IMR-90 (cell line): ENCODE measurements around the gene DMAP1. TPM values are rescaled to one million over a fixed set of nuclear protein-coding genes. Genes with fewer than 3 reads are reported as not detected.

ENCODE experiments used
- ATAC-seq: fragments of 200-7000 bp; cut with Tn5 transposase; 2 replicates; pipeline ENCODE4 v1.9.1; 2020; ENCODE audit warnings: low read depth, mild to moderate bottlenecking, moderate library complexity
- BruUV-seq: library from RNA; stranded (reverse); fragments of 400-500 nt; replicated peaks from 2 replicates; lab custom pipeline; 2021; lab: Mats Ljungman, UMichigan
- CTCF ChIA-PET: fragments of 300-600 bp; formaldehyde crosslinking; extraction: SDS; loops from one replicate; lab custom pipeline; 2021; ENCODE audit warnings: antibody characterized with exemption; lab: Yijun Ruan, JAX
- POLR2A ChIA-PET: fragments of 300-600 bp; sonication (Branson Sonifier 250); formaldehyde crosslinking; loops from one replicate; lab custom pipeline; 2022; ENCODE audit warnings: antibody characterized with exemption; ENCODE audit not compliant: unreplicated experiment; lab: Charles Lee
- DNase-seq: peaks from one replicate; pipeline ENCODE4 v3.0.0; 2013
- H2AFZ ChIP-seq: replicated peaks from 2 replicates; pipeline ENCODE3; 2013; ENCODE audit warnings: low read length, mild to moderate bottlenecking; ENCODE audit not compliant: poor library complexity
- H2AK5ac ChIP-seq: 2 replicates; pipeline ENCODE4 v1.6.1; 2013; ENCODE audit warnings: low read depth, low read length, inconsistent platforms
- H2AK9ac ChIP-seq: replicated peaks from 2 replicates; pipeline ENCODE3; 2013; ENCODE audit warnings: mild to moderate bottlenecking, low read depth, low read length, moderate library complexity; ENCODE audit not compliant: poor library complexity
- H2BK120ac ChIP-seq: 2 replicates; pipeline ENCODE4 v1.6.1; 2013; ENCODE audit warnings: low read depth, low read length, inconsistent platforms
- H2BK15ac ChIP-seq: 3 replicates; pipeline ENCODE4 v1.6.1; 2013; ENCODE audit warnings: low read depth, low read length, inconsistent platforms
- H2BK20ac ChIP-seq: 2 replicates; pipeline ENCODE4 v1.6.1; 2013; ENCODE audit warnings: low read depth, mild to moderate bottlenecking, inconsistent platforms, low read length, moderate library complexity
- H2BK5ac ChIP-seq: 2 replicates; pipeline ENCODE4 v1.6.1; 2013; ENCODE audit warnings: mild to moderate bottlenecking, low read depth, low read length, inconsistent platforms; ENCODE audit not compliant: poor library complexity, severe bottlenecking
- H3K14ac ChIP-seq: replicated peaks from 2 replicates; pipeline ENCODE4 v1.6.1; 2013; ENCODE audit warnings: low read depth, low read length, inconsistent platforms
- H3K18ac ChIP-seq: 2 replicates; pipeline ENCODE4 v1.6.1; 2013; ENCODE audit warnings: low read depth, low read length, control low read depth
- H3K23ac ChIP-seq: 2 replicates; pipeline ENCODE4 v1.6.1; 2013; ENCODE audit warnings: low read depth, low read length, inconsistent platforms
- H3K27ac ChIP-seq: 2 replicates; pipeline ENCODE4 v1.5.1; 2013; ENCODE audit warnings: mild to moderate bottlenecking, control low read depth, low read length; ENCODE audit not compliant: insufficient read depth
- H3K27me3 ChIP-seq: 2 replicates; pipeline ENCODE4 v1.6.1; 2013; ENCODE audit warnings: low read length; ENCODE audit not compliant: control insufficient read depth, insufficient read depth
- H3K36me3 ChIP-seq: 2 replicates; pipeline ENCODE4 v1.6.1; 2013; ENCODE audit warnings: low read length, mixed read lengths; ENCODE audit not compliant: control insufficient read depth, insufficient read depth
- H3K4ac ChIP-seq: 2 replicates; pipeline ENCODE4 v1.6.1; 2013; ENCODE audit warnings: low read depth, low read length, inconsistent platforms
- H3K4me1 ChIP-seq: 2 replicates; pipeline ENCODE4 v1.6.1; 2013; ENCODE audit warnings: low read length, mixed read lengths; ENCODE audit not compliant: control insufficient read depth, insufficient read depth
- H3K4me2 ChIP-seq: 2 replicates; pipeline ENCODE4 v1.6.1; 2013; ENCODE audit warnings: low read depth, mild to moderate bottlenecking, control low read depth, low read length, moderate library complexity
- H3K4me3 ChIP-seq: 2 replicates; pipeline ENCODE4 v1.5.1; 2013; ENCODE audit warnings: low read depth, mild to moderate bottlenecking, control low read depth, low read length, moderate library complexity; ENCODE audit not compliant: insufficient read depth
- H3K56ac ChIP-seq: 2 replicates; pipeline ENCODE4 v1.6.1; 2013; ENCODE audit warnings: low read length, inconsistent platforms; ENCODE audit not compliant: insufficient read depth; ENCODE audit errors: extremely low read depth
- H3K79me1 ChIP-seq, 2 experiments: 2 replicates each; pipeline ENCODE4 v1.6.1; 2013; ENCODE audit warnings: low read length in 2 of 2, inconsistent platforms in 1 of 2, low read depth in 1 of 2
- H3K9ac ChIP-seq: 2 replicates; pipeline ENCODE4 v1.6.1; 2013; ENCODE audit warnings: low read depth, low read length, control low read depth
- H3K9me1 ChIP-seq: 2 replicates; pipeline ENCODE4 v1.6.1; 2013; ENCODE audit warnings: low read length, inconsistent platforms; ENCODE audit not compliant: insufficient read depth
- H3K9me3 ChIP-seq: 2 replicates; pipeline ENCODE4 v1.6.1; 2013; ENCODE audit warnings: low read length; ENCODE audit not compliant: control insufficient read depth, insufficient read depth
- H4K20me1 ChIP-seq: 2 replicates; pipeline ENCODE4 v1.6.1; 2013; ENCODE audit warnings: low read length, inconsistent platforms; ENCODE audit not compliant: insufficient read depth
- H4K5ac ChIP-seq: 2 replicates; pipeline ENCODE4 v1.6.1; 2013; ENCODE audit warnings: mild to moderate bottlenecking, low read depth, low read length, control low read depth
- H4K8ac ChIP-seq, 2 experiments: 2 replicates each; pipeline ENCODE4 v1.6.1; 2013; ENCODE audit warnings: low read depth in 2 of 2, low read length in 2 of 2, control low read depth in 1 of 2, inconsistent platforms in 1 of 2
- H4K91ac ChIP-seq: 2 replicates; pipeline ENCODE4 v1.6.1; 2013; ENCODE audit warnings: low read depth, low read length, inconsistent platforms; ENCODE audit not compliant: insufficient read depth
- BHLHE40 ChIP-seq: fragments of 150-350 bp; IDR thresholded peaks from 2 replicates; pipeline ENCODE4 v1.6.1; 2016; ENCODE audit warnings: mild to moderate bottlenecking, low read depth, low read length
- CHD1 ChIP-seq: IDR thresholded peaks from 2 replicates; pipeline ENCODE4 v1.6.1; 2012; ENCODE audit warnings: low read depth, low read length, improper control_type of control experiment
- FOS ChIP-seq: fragments of 150-350 bp; IDR thresholded peaks from 2 replicates; pipeline ENCODE4 v1.6.1; 2016; ENCODE audit warnings: low read depth, low read length
- MAFK ChIP-seq: IDR thresholded peaks from 2 replicates; pipeline ENCODE4 v1.6.1; 2012; ENCODE audit warnings: low read depth, low read length, improper control_type of control experiment
- MAZ ChIP-seq: IDR thresholded peaks from 2 replicates; pipeline ENCODE4 v1.6.1; 2012; ENCODE audit warnings: low read depth, mild to moderate bottlenecking, low read length, improper control_type of control experiment, moderate library complexity, borderline replicate concordance
- RAD21 ChIP-seq: IDR thresholded peaks from 2 replicates; pipeline ENCODE4 v1.6.1; 2012; ENCODE audit warnings: low read length, improper control_type of control experiment
- RFX5 ChIP-seq: IDR thresholded peaks from 2 replicates; pipeline ENCODE4 v1.8.0; 2012; ENCODE audit warnings: low read depth, mild to moderate bottlenecking, low read length, moderate library complexity
- SMC3 ChIP-seq: fragments of 150-350 bp; IDR thresholded peaks from 2 replicates; pipeline ENCODE4 v1.6.1; 2016; ENCODE audit warnings: low read depth, mild to moderate bottlenecking, antibody characterized with exemption, low read length, moderate library complexity
- WGBS, 2 experiments: methylation state at CpG; one replicate each; pipeline versions ENCODE4 v1.1.5 to v1.1.7; 2013; ENCODE audit warnings: missing lambda C conversion rate in 2 of 2; ENCODE audit not compliant: insufficient read length in 1 of 2; ENCODE audit errors: extremely low coverage in 2 of 2; 5-methylcytosine and 5-hydroxymethylcytosine counted together
- dilution Hi-C: fragments of 300-500 bp; cut with HindIII; formaldehyde crosslinking; loops from one replicate; pipeline ENCODE4 v1.14.3; 2018; ENCODE audit warnings: low sequenced_read_pairs; ENCODE audit not compliant: unreplicated experiment
- in situ Hi-C: fragments of 300-500 bp; cut with MboI; formaldehyde crosslinking; loops from 3 replicates; pipeline ENCODE4 v1.14.3; 2019; ENCODE audit warnings: low sequenced_read_pairs, inconsistent platforms, mixed read lengths
- intact Hi-C: fragments of 100-400 bp; cut with micrococcal nuclease; formaldehyde crosslinking; loops from 2 replicates; pipeline ENCODE4 v1.10.0; 2022
- polyA plus RNA-seq, 3 experiments: library from polyadenylated mRNA; depleted of rRNA; stranded (reverse); fragments of >200 nt; gene quantifications; 2 replicates each; pipeline ENCODE4 v1.2.3, GENCODE V29; 2012; ENCODE audit warnings: low replicate concordance in 1 of 3
- total RNA-seq: library from RNA; depleted of rRNA; stranded (reverse); fragments of >200 nt; gene quantifications from 2 replicates; pipeline ENCODE4 v1.2.3, GENCODE V29; 2012
- TF ChIP-seq, protein P1 (sequence below): fragments of 150-350 bp; IDR thresholded peaks from 2 replicates; pipeline ENCODE4 v1.6.1; 2017; ENCODE audit warnings: mild to moderate bottlenecking, antibody characterized with exemption, low read length, low read depth
- TF ChIP-seq, protein P2 (sequence below): fragments of 150-350 bp; IDR thresholded peaks from 2 replicates; pipeline ENCODE4 v1.6.1; 2016; ENCODE audit warnings: low read depth, mild to moderate bottlenecking, low read length, moderate library complexity, borderline replicate concordance
- TF ChIP-seq, protein P3 (sequence below): conservative IDR thresholded peaks from 2 replicates; pipeline ENCODE4 v1.5.1; 2012; ENCODE audit warnings: mild to moderate bottlenecking, low read depth, low read length, improper control_type of control experiment

Gene DMAP1
- total and polyA plus RNA-seq, 2 of the 4 experiments (the other 2 are of a cell fraction) = 22.2 to 34.3 TPM

DNA sequence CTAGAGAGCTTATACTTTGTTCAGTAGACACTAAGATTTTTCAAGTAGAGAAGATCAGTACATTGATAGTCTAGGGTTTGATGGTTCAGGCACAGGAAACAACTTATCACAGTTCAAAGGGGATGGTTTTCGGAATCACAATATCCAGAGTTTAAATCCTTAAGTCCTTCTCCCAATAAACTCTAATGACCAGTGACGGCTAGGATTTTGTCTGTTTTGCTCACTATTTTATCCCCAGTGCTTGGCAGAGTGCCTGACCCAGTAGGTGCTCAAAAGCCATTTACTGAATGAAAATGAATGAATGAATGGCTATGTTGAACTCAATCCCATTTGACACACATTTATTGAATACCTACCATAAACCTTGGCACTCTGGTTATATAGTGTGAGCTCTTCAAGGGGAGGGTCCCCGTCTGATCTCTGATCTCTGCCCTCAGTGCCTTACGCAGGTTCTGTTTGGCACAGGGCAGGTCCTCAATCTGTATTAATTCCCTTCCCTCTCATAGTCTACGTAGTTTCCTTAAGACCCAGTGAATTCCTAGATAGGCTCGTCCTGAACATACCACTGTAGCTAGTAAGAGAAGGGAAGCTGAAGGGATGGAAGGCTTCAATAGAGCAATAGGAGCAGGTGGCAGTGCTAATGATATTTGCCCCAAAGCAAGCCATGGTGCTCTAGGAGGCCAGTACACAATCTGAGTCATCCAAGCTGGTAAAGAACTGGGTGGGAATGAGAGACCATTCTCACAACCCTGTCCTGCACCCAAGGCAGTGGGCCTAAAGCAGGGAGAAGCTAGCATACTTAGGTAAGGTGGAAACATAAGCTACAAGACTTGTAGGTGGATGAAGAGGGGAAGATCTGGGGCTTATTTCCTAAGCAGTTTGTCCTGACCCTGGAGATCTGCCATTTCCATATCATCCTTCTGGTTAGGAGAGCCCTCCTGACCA, 53.4 kb downstream of the DMAP1 start (continued):
- TF ChIP-seq CHD1 (no peak), SMC3 (no peak)

DNA sequence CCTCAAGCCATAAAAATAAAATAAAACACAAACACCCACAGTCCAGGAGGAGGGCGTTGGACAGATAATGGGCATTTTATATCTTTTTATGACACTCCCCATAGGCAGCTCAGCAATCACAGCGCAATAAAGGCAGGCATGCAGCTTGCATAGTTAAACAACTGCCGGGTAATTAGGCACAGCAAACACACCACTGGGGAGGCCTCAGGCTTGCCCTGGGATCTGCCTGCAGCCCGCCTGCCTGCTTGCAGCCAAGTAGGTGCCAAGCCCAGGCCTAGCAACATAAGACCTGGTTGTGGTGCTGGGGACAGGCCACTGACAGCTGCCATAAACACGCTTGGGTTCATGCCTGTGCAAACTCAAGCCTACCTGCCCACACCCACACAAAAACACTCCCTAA, 54.2 kb downstream of the DMAP1 start:
- CTCF ChIA-PET = interaction anchor here (0.6 to 1.6 kb wide), 2 partner anchors 14 to 1304 kb away, joined by 3 to 4 read pairs; no protein-coding TSS in a partner anchor
- no peak for TF ChIP-seq FOS
- TF ChIP-seq SMC3 = no peak
- no peak for TF ChIP-seq BHLHE40
- no peak for TF ChIP-seq CHD1
- TF ChIP-seq, protein P1, sequence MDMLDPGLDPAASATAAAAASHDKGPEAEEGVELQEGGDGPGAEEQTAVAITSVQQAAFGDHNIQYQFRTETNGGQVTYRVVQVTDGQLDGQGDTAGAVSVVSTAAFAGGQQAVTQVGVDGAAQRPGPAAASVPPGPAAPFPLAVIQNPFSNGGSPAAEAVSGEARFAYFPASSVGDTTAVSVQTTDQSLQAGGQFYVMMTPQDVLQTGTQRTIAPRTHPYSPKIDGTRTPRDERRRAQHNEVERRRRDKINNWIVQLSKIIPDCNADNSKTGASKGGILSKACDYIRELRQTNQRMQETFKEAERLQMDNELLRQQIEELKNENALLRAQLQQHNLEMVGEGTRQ = no peak
- no peak for TF ChIP-seq RFX5
- TF ChIP-seq, protein P2, sequence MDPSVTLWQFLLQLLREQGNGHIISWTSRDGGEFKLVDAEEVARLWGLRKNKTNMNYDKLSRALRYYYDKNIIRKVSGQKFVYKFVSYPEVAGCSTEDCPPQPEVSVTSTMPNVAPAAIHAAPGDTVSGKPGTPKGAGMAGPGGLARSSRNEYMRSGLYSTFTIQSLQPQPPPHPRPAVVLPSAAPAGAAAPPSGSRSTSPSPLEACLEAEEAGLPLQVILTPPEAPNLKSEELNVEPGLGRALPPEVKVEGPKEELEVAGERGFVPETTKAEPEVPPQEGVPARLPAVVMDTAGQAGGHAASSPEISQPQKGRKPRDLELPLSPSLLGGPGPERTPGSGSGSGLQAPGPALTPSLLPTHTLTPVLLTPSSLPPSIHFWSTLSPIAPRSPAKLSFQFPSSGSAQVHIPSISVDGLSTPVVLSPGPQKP = no peak
- no peak for TF ChIP-seq MAZ
- no peak for TF ChIP-seq RAD21
- no peak for TF ChIP-seq MAFK
- TF ChIP-seq, protein P3, sequence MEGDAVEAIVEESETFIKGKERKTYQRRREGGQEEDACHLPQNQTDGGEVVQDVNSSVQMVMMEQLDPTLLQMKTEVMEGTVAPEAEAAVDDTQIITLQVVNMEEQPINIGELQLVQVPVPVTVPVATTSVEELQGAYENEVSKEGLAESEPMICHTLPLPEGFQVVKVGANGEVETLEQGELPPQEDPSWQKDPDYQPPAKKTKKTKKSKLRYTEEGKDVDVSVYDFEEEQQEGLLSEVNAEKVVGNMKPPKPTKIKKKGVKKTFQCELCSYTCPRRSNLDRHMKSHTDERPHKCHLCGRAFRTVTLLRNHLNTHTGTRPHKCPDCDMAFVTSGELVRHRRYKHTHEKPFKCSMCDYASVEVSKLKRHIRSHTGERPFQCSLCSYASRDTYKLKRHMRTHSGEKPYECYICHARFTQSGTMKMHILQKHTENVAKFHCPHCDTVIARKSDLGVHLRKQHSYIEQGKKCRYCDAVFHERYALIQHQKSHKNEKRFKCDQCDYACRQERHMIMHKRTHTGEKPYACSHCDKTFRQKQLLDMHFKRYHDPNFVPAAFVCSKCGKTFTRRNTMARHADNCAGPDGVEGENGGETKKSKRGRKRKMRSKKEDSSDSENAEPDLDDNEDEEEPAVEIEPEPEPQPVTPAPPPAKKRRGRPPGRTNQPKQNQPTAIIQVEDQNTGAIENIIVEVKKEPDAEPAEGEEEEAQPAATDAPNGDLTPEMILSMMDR = no peak

More for the DNA sequence above, 54.2 kb downstream of the DMAP1 start:
- H3K4ac ChIP-seq = no peak overlapping the region
- H3K4me1 ChIP-seq = no peaks in the 10 kb centered on the region
- no peak overlapping the region for H2AFZ ChIP-seq
- H2BK15ac ChIP-seq = no peak overlapping the region
- POLR2A ChIA-PET = no interaction called here
- BruUV-seq = no TSS peak
- H2AK5ac ChIP-seq = no peak overlapping the region
- in situ Hi-C loops (no loop called here), intact Hi-C loops (no loop called here), dilution Hi-C loops (no loop called here)
- H2BK20ac ChIP-seq = no peak overlapping the region
- H3K9me1 ChIP-seq = peaks cover 13% of the 10 kb centered on the region; the same call in 1 of the 2 replicates
- H2AK9ac ChIP-seq = no peak overlapping the region
- H3K9me3 ChIP-seq = no peaks in the 10 kb centered on the region
- H2BK120ac ChIP-seq = no peak overlapping the region
- H4K8ac ChIP-seq = no peak overlapping the region
- no peaks in the 10 kb centered on the region for H3K36me3 ChIP-seq
- peaks cover 9% of the 10 kb centered on the region; the same call in 1 of the 2 replicates for H4K20me1 ChIP-seq
- WGBS, 2 experiments = 100% methylated on average over 1 of the region's 5 CpGs; no CpG with 5 or more reads in 1 of the 2 experiments
- H3K9ac ChIP-seq = no peak overlapping the region
- no peak overlapping the region for H3K56ac ChIP-seq
- no peak overlapping the region for H3K4me2 ChIP-seq
- no peak overlapping the region for H4K91ac ChIP-seq
- no peaks in the 10 kb centered on the region for H3K27me3 ChIP-seq
- ATAC-seq (no peak), DNase-seq (no peak)
- H3K14ac ChIP-seq = no peak overlapping the region
- no peak overlapping the region for H4K5ac ChIP-seq
- H3K23ac ChIP-seq = no peak overlapping the region
- no peak overlapping the region for H3K27ac ChIP-seq
- H3K79me1 ChIP-seq = peaks cover 3 to 15% of the 10 kb centered on the region in 2 experiments; a peak in 2 of 4 replicates
- H3K18ac ChIP-seq = no peak overlapping the region
- no peak overlapping the region for H3K4me3 ChIP-seq
- no peak overlapping the region for H2BK5ac ChIP-seq
